IMR-90 (cell line): ENCODE results near the gene DAB1. TPM values are rescaled to one million over a fixed set of nuclear protein-coding genes. Genes with fewer than 3 reads are reported as not detected.

Experiments
- ATAC-seq: fragments of 200-7000 bp; cut with Tn5 transposase; 2 replicates; pipeline ENCODE4 v1.9.1; 2020; ENCODE audit warnings: low read depth, mild to moderate bottlenecking, moderate library complexity
- BruUV-seq: library from RNA; stranded (reverse); fragments of 400-500 nt; replicated peaks from 2 replicates; lab custom pipeline; 2021; lab: Mats Ljungman, UMichigan
- CTCF ChIA-PET: fragments of 300-600 bp; formaldehyde crosslinking; extraction: SDS; loops from one replicate; lab custom pipeline; 2021; ENCODE audit warnings: antibody characterized with exemption; lab: Yijun Ruan, JAX
- POLR2A ChIA-PET: fragments of 300-600 bp; sonication (Branson Sonifier 250); formaldehyde crosslinking; loops from one replicate; lab custom pipeline; 2022; ENCODE audit warnings: antibody characterized with exemption; ENCODE audit not compliant: unreplicated experiment; lab: Charles Lee
- DNase-seq: peaks from one replicate; pipeline ENCODE4 v3.0.0; 2013
- H2AFZ ChIP-seq: replicated peaks from 2 replicates; pipeline ENCODE3; 2013; ENCODE audit warnings: low read length, mild to moderate bottlenecking; ENCODE audit not compliant: poor library complexity
- H2AK5ac ChIP-seq: 2 replicates; pipeline ENCODE4 v1.6.1; 2013; ENCODE audit warnings: low read depth, low read length, inconsistent platforms
- H2AK9ac ChIP-seq: replicated peaks from 2 replicates; pipeline ENCODE3; 2013; ENCODE audit warnings: mild to moderate bottlenecking, low read depth, low read length, moderate library complexity; ENCODE audit not compliant: poor library complexity
- H2BK120ac ChIP-seq: 2 replicates; pipeline ENCODE4 v1.6.1; 2013; ENCODE audit warnings: low read depth, low read length, inconsistent platforms
- H2BK15ac ChIP-seq: 3 replicates; pipeline ENCODE4 v1.6.1; 2013; ENCODE audit warnings: low read depth, low read length, inconsistent platforms
- H2BK20ac ChIP-seq: 2 replicates; pipeline ENCODE4 v1.6.1; 2013; ENCODE audit warnings: low read depth, mild to moderate bottlenecking, inconsistent platforms, low read length, moderate library complexity
- H2BK5ac ChIP-seq: 2 replicates; pipeline ENCODE4 v1.6.1; 2013; ENCODE audit warnings: mild to moderate bottlenecking, low read depth, low read length, inconsistent platforms; ENCODE audit not compliant: poor library complexity, severe bottlenecking
- H3K14ac ChIP-seq: replicated peaks from 2 replicates; pipeline ENCODE4 v1.6.1; 2013; ENCODE audit warnings: low read depth, low read length, inconsistent platforms
- H3K18ac ChIP-seq: 2 replicates; pipeline ENCODE4 v1.6.1; 2013; ENCODE audit warnings: low read depth, low read length, control low read depth
- H3K23ac ChIP-seq: 2 replicates; pipeline ENCODE4 v1.6.1; 2013; ENCODE audit warnings: low read depth, low read length, inconsistent platforms
- H3K27ac ChIP-seq: 2 replicates; pipeline ENCODE4 v1.5.1; 2013; ENCODE audit warnings: mild to moderate bottlenecking, control low read depth, low read length; ENCODE audit not compliant: insufficient read depth
- H3K27me3 ChIP-seq: 2 replicates; pipeline ENCODE4 v1.6.1; 2013; ENCODE audit warnings: low read length; ENCODE audit not compliant: control insufficient read depth, insufficient read depth
- H3K36me3 ChIP-seq: 2 replicates; pipeline ENCODE4 v1.6.1; 2013; ENCODE audit warnings: low read length, mixed read lengths; ENCODE audit not compliant: control insufficient read depth, insufficient read depth
- H3K4ac ChIP-seq: 2 replicates; pipeline ENCODE4 v1.6.1; 2013; ENCODE audit warnings: low read depth, low read length, inconsistent platforms
- H3K4me1 ChIP-seq: 2 replicates; pipeline ENCODE4 v1.6.1; 2013; ENCODE audit warnings: low read length, mixed read lengths; ENCODE audit not compliant: control insufficient read depth, insufficient read depth
- H3K4me2 ChIP-seq: 2 replicates; pipeline ENCODE4 v1.6.1; 2013; ENCODE audit warnings: low read depth, mild to moderate bottlenecking, control low read depth, low read length, moderate library complexity
- H3K4me3 ChIP-seq: 2 replicates; pipeline ENCODE4 v1.5.1; 2013; ENCODE audit warnings: low read depth, mild to moderate bottlenecking, control low read depth, low read length, moderate library complexity; ENCODE audit not compliant: insufficient read depth
- H3K56ac ChIP-seq: 2 replicates; pipeline ENCODE4 v1.6.1; 2013; ENCODE audit warnings: low read length, inconsistent platforms; ENCODE audit not compliant: insufficient read depth; ENCODE audit errors: extremely low read depth
- H3K79me1 ChIP-seq, 2 experiments: 2 replicates each; pipeline ENCODE4 v1.6.1; 2013; ENCODE audit warnings: low read length in 2 of 2, inconsistent platforms in 1 of 2, low read depth in 1 of 2
- H3K9ac ChIP-seq: 2 replicates; pipeline ENCODE4 v1.6.1; 2013; ENCODE audit warnings: low read depth, low read length, control low read depth
- H3K9me1 ChIP-seq: 2 replicates; pipeline ENCODE4 v1.6.1; 2013; ENCODE audit warnings: low read length, inconsistent platforms; ENCODE audit not compliant: insufficient read depth
- H3K9me3 ChIP-seq: 2 replicates; pipeline ENCODE4 v1.6.1; 2013; ENCODE audit warnings: low read length; ENCODE audit not compliant: control insufficient read depth, insufficient read depth
- H4K20me1 ChIP-seq: 2 replicates; pipeline ENCODE4 v1.6.1; 2013; ENCODE audit warnings: low read length, inconsistent platforms; ENCODE audit not compliant: insufficient read depth
- H4K5ac ChIP-seq: 2 replicates; pipeline ENCODE4 v1.6.1; 2013; ENCODE audit warnings: mild to moderate bottlenecking, low read depth, low read length, control low read depth
- H4K8ac ChIP-seq, 2 experiments: 2 replicates each; pipeline ENCODE4 v1.6.1; 2013; ENCODE audit warnings: low read depth in 2 of 2, low read length in 2 of 2, control low read depth in 1 of 2, inconsistent platforms in 1 of 2
- H4K91ac ChIP-seq: 2 replicates; pipeline ENCODE4 v1.6.1; 2013; ENCODE audit warnings: low read depth, low read length, inconsistent platforms; ENCODE audit not compliant: insufficient read depth
- FOS ChIP-seq: fragments of 150-350 bp; IDR thresholded peaks from 2 replicates; pipeline ENCODE4 v1.6.1; 2016; ENCODE audit warnings: low read depth, low read length
- SMC3 ChIP-seq: fragments of 150-350 bp; IDR thresholded peaks from 2 replicates; pipeline ENCODE4 v1.6.1; 2016; ENCODE audit warnings: low read depth, mild to moderate bottlenecking, antibody characterized with exemption, low read length, moderate library complexity
- WGBS, 2 experiments: methylation state at CpG; one replicate each; pipeline versions ENCODE4 v1.1.5 to v1.1.7; 2013; ENCODE audit warnings: missing lambda C conversion rate in 2 of 2; ENCODE audit not compliant: insufficient read length in 1 of 2; ENCODE audit errors: extremely low coverage in 2 of 2; 5-methylcytosine and 5-hydroxymethylcytosine counted together
- dilution Hi-C: fragments of 300-500 bp; cut with HindIII; formaldehyde crosslinking; loops from one replicate; pipeline ENCODE4 v1.14.3; 2018; ENCODE audit warnings: low sequenced_read_pairs; ENCODE audit not compliant: unreplicated experiment
- in situ Hi-C: fragments of 300-500 bp; cut with MboI; formaldehyde crosslinking; loops from 3 replicates; pipeline ENCODE4 v1.14.3; 2019; ENCODE audit warnings: low sequenced_read_pairs, inconsistent platforms, mixed read lengths
- intact Hi-C: fragments of 100-400 bp; cut with micrococcal nuclease; formaldehyde crosslinking; loops from 2 replicates; pipeline ENCODE4 v1.10.0; 2022
- polyA plus RNA-seq, 3 experiments: library from polyadenylated mRNA; depleted of rRNA; stranded (reverse); fragments of >200 nt; gene quantifications; 2 replicates each; pipeline ENCODE4 v1.2.3, GENCODE V29; 2012; ENCODE audit warnings: low replicate concordance in 1 of 3
- total RNA-seq: library from RNA; depleted of rRNA; stranded (reverse); fragments of >200 nt; gene quantifications from 2 replicates; pipeline ENCODE4 v1.2.3, GENCODE V29; 2012

DAB1 gene
- total and polyA plus RNA-seq, 2 of the 4 experiments (the other 2 are of a cell fraction): 0.18 to 0.41 TPM

GRCh38 chr1:57158604-57158998 is 265.3 kb downstream of the DAB1 start:
- Histone ChIP-seq H2BK20ac (no peak overlapping the region), H2AFZ (no peak overlapping the region), H3K14ac (no peak overlapping the region), H3K4me2 (no peak overlapping the region), H3K4me3 (no peak overlapping the region), H2BK120ac (no peak overlapping the region), H4K91ac (no peak overlapping the region), H3K4ac (no peak overlapping the region), H3K4me1 (no peaks in the 10 kb centered on the region), H3K27me3 (no peaks in the 10 kb centered on the region), H3K36me3 (no peaks in the 10 kb centered on the region), H3K9me3 (no peaks in the 10 kb centered on the region), H4K8ac (no peak overlapping the region), H4K5ac (no peak overlapping the region), H3K27ac (no peak overlapping the region), H2BK15ac (no peak overlapping the region), H2AK9ac (no peak overlapping the region), H3K56ac (no peak overlapping the region), H3K23ac (no peak overlapping the region), H3K79me1 (no peaks in the 10 kb centered on the region), H2AK5ac (no peak overlapping the region), H3K18ac (no peak overlapping the region), H4K20me1 (no peaks in the 10 kb centered on the region), H3K9me1 (no peaks in the 10 kb centered on the region), H2BK5ac (no peak overlapping the region), H3K9ac (no peak overlapping the region)
- POLR2A ChIA-PET: no interaction called here
- ATAC-seq (no peak), DNase-seq (no peak)
- dilution Hi-C loops: no loop called here
- TF ChIP-seq SMC3: no peak
- TF ChIP-seq FOS: peak; percentile 3; the same call in 1 of the 2 replicates
- WGBS, 2 experiments: no CpG with 5 or more reads among the region's 1 CpG
- intact Hi-C loops: no loop called here
- CTCF ChIA-PET: no interaction called here
- in situ Hi-C loops: no loop called here
- BruUV-seq: no TSS peak
